ENCODE data around the gene PNLIPRP3. TPM values are rescaled to one million over a fixed set of nuclear protein-coding genes. Genes with fewer than 3 reads are reported as not detected.
A peak's percentile ranks its signal among the peaks of the same experiment; 100 is the strongest.

Gene PNLIPRP3
- total and polyA plus RNA-seq, 2 of the 4 experiments (the other 2 are of a cell fraction): not detected

GRCh38 chr10:116385311-116385710 is 42.3 kb upstream of the PNLIPRP3 start:
- Histone ChIP-seq H4K91ac (ENCODE audit: insufficient read depth, low read depth, low read length) (no peak overlapping the region), H2BK15ac (ENCODE audit: low read depth, low read length) (no peak overlapping the region), H3K4ac (ENCODE audit: low read depth, low read length) (no peak overlapping the region), H3K79me1 (ENCODE audit: low read depth in 1 of 2, low read length in 2 of 2) (no peaks in the 10 kb centered on the region), H3K9me1 (ENCODE audit: insufficient read depth, low read length) (no peaks in the 10 kb centered on the region), H4K20me1 (ENCODE audit: insufficient read depth, low read length) (no peaks in the 10 kb centered on the region), H2BK5ac (ENCODE audit: low read depth, low read length, poor library complexity, severe bottlenecking) (peak overlapping the region; percentile 17), H2AK5ac (ENCODE audit: low read depth, low read length) (no peak overlapping the region), H3K4me3 (ENCODE audit: insufficient read depth, low read depth, low read length) (no peak overlapping the region), H3K36me3 (ENCODE audit: control insufficient read depth, insufficient read depth, low read length) (no peaks in the 10 kb centered on the region), H3K9ac (ENCODE audit: low read depth, low read length) (no peak overlapping the region), H3K27me3 (ENCODE audit: control insufficient read depth, insufficient read depth, low read length) (no peaks in the 10 kb centered on the region), H2BK20ac (ENCODE audit: low read depth, low read length) (no peak overlapping the region), H3K14ac (replicated peaks; ENCODE audit: low read depth, low read length) (no peak overlapping the region), H4K5ac (ENCODE audit: low read depth, low read length) (no peak overlapping the region), H2AFZ (replicated peaks; ENCODE audit: low read length, poor library complexity) (no peak overlapping the region), H3K23ac (ENCODE audit: low read depth, low read length) (no peak overlapping the region), H3K4me1 (ENCODE audit: control insufficient read depth, insufficient read depth, low read length) (no peaks in the 10 kb centered on the region), H2AK9ac (replicated peaks; ENCODE audit: low read depth, low read length, poor library complexity) (no peak overlapping the region), H3K4me2 (ENCODE audit: low read depth, low read length) (no peak overlapping the region), H3K9me3 (ENCODE audit: control insufficient read depth, insufficient read depth, low read length) (no peaks in the 10 kb centered on the region), H3K18ac (ENCODE audit: low read depth, low read length) (no peak overlapping the region), H3K27ac (ENCODE audit: insufficient read depth, low read length) (no peak overlapping the region), H4K8ac (ENCODE audit: low read depth in 2 of 2, low read length in 2 of 2) (no peak overlapping the region), H2BK120ac (ENCODE audit: low read depth, low read length) (no peak overlapping the region), H3K56ac (ENCODE audit: extremely low read depth, insufficient read depth, low read length) (no peak overlapping the region)
- POLR2A ChIA-PET (ENCODE audit: unreplicated experiment): no interaction called here
- no TSS peak for BruUV-seq (replicated peaks)
- CTCF ChIA-PET: interaction anchor here (0.5 to 1.9 kb wide), 8 partner anchors 40 to 953 kb away, joined by 3 to 11 read pairs (median 3); no protein-coding TSS in a partner anchor
- intact Hi-C loops (cut with micrococcal nuclease) (loop anchor here (10.0 kb wide), 1 partner anchor 1211 kb away; no protein-coding TSS in a partner anchor), dilution Hi-C loops (cut with HindIII; ENCODE audit: low sequenced_read_pairs, unreplicated experiment) (no loop called here), in situ Hi-C loops (cut with MboI; ENCODE audit: low sequenced_read_pairs) (loop anchor here (25.0 kb wide), 1 partner anchor 1023 kb away; no protein-coding TSS in a partner anchor)
- no peak for TF ChIP-seq RAD21 (IDR thresholded peaks at IDR 0.05; ENCODE audit: low read length)
- no peak for TF ChIP-seq CEBPB (IDR thresholded peaks at IDR 0.05; ENCODE audit: low read depth, low read length)
- TF ChIP-seq CTCF (conservative IDR thresholded peaks at IDR 0.05; ENCODE audit: low read depth, low read length): no peak
- no peak for TF ChIP-seq NFE2L2 (IDR thresholded peaks at IDR 0.05; ENCODE audit: low read depth, low read length)
- TF ChIP-seq POLR2A (IDR thresholded peaks at IDR 0.05; ENCODE audit: low read depth, low read length): no peak
- no peak for TF ChIP-seq RCOR1 (IDR thresholded peaks at IDR 0.05; ENCODE audit: insufficient replicate concordance, low read length)
- TF ChIP-seq FOS (IDR thresholded peaks at IDR 0.05; ENCODE audit: low read depth, low read length): no peak
- TF ChIP-seq USF2 (IDR thresholded peaks at IDR 0.05; ENCODE audit: low read depth, low read length): no peak
- TF ChIP-seq RFX5 (IDR thresholded peaks at IDR 0.05; ENCODE audit: low read depth, low read length): no peak
- no peak for TF ChIP-seq BHLHE40 (IDR thresholded peaks at IDR 0.05; ENCODE audit: low read depth, low read length)
- TF ChIP-seq ELK1 (IDR thresholded peaks at IDR 0.05; ENCODE audit: borderline replicate concordance, low read depth, low read length): no peak
- no peak for TF ChIP-seq MAZ (IDR thresholded peaks at IDR 0.05; ENCODE audit: borderline replicate concordance, low read depth, low read length)
- no peak for TF ChIP-seq SMC3 (IDR thresholded peaks at IDR 0.05; ENCODE audit: low read depth, low read length)
- TF ChIP-seq MXI1 (IDR thresholded peaks at IDR 0.05; ENCODE audit: borderline replicate concordance, low read depth, low read length): no peak
- no peak for TF ChIP-seq MAFK (IDR thresholded peaks at IDR 0.05; ENCODE audit: low read depth, low read length)
- DNase-seq (no peak), ATAC-seq (ENCODE audit: low read depth) (no peak)
- no CpG with 5 or more reads among the region's 2 CpGs for WGBS, 2 experiments (ENCODE audit: extremely low coverage in 2 of 2, insufficient read length in 1 of 2)
